ENCODE results near the gene TPGS1. TPM values are rescaled to one million over a fixed set of nuclear protein-coding genes. Genes with fewer than 3 reads are reported as not detected.

The TPGS1 gene
- total RNA-seq, 4 donors from 2014 or later, result 50.8 to 147 (median 99.6) TPM

GRCh38 chr19:522726-523125 is 15.4 kb downstream of the TPGS1 start:
- no peaks in the 10 kb centered on the region for H3K4me1 ChIP-seq
- no peaks in the 10 kb centered on the region for H3K9me3 ChIP-seq
- no peaks in the 10 kb centered on the region for H3K27me3 ChIP-seq
- no peak overlapping the region for H3K4me3 ChIP-seq (replicated peaks in 1 of 3)
- no peak for DNase-seq
- H3K27ac ChIP-seq, result no peak overlapping the region
- TF ChIP-seq POLR2A (IDR thresholded peaks at IDR 0.05), result no peak
- TF ChIP-seq, protein P1, sequence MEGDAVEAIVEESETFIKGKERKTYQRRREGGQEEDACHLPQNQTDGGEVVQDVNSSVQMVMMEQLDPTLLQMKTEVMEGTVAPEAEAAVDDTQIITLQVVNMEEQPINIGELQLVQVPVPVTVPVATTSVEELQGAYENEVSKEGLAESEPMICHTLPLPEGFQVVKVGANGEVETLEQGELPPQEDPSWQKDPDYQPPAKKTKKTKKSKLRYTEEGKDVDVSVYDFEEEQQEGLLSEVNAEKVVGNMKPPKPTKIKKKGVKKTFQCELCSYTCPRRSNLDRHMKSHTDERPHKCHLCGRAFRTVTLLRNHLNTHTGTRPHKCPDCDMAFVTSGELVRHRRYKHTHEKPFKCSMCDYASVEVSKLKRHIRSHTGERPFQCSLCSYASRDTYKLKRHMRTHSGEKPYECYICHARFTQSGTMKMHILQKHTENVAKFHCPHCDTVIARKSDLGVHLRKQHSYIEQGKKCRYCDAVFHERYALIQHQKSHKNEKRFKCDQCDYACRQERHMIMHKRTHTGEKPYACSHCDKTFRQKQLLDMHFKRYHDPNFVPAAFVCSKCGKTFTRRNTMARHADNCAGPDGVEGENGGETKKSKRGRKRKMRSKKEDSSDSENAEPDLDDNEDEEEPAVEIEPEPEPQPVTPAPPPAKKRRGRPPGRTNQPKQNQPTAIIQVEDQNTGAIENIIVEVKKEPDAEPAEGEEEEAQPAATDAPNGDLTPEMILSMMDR (IDR thresholded peaks at IDR 0.05), result no peak
- H3K36me3 ChIP-seq, result no peaks in the 10 kb centered on the region
- 95 to 97% methylated on average over 12 of the region's 12 CpGs for WGBS, 2 donors
- intact Hi-C loops (cut with DNase I), result no loop called here

GRCh38 chr19:524062-524674 is 16.9 kb downstream of the TPGS1 start:
- 62 to 77% methylated on average over 22 to 23 of the region's 29 CpGs for WGBS, 2 donors
- Histone ChIP-seq H3K27ac (no peak overlapping the region), H3K9me3 (no peaks in the 10 kb centered on the region), H3K36me3 (no peaks in the 10 kb centered on the region), H3K4me3 (replicated peaks in 1 of 3) (no peak overlapping the region), H3K4me1 (no peaks in the 10 kb centered on the region), H3K27me3 (no peaks in the 10 kb centered on the region)
- TF ChIP-seq POLR2A (IDR thresholded peaks at IDR 0.05), result no peak
- TF ChIP-seq, protein P1 (IDR thresholded peaks at IDR 0.05), result no peak
- intact Hi-C loops (cut with DNase I), result no loop called here
- DNase-seq, result no peak

GRCh38 chr19:525029-525428 is 17.7 kb downstream of the TPGS1 start:
- no peak for TF ChIP-seq POLR2A (IDR thresholded peaks at IDR 0.05)
- TF ChIP-seq, protein P1 (IDR thresholded peaks at IDR 0.05), result no peak
- Histone ChIP-seq H3K4me3 (replicated peaks in 1 of 3) (no peak overlapping the region), H3K27ac (no peak overlapping the region), H3K27me3 (no peaks in the 10 kb centered on the region), H3K36me3 (no peaks in the 10 kb centered on the region), H3K9me3 (no peaks in the 10 kb centered on the region), H3K4me1 (no peaks in the 10 kb centered on the region)
- intact Hi-C loops (cut with DNase I), result no loop called here
- no peak for DNase-seq
- 70 to 77% methylated on average over 5 to 10 of the region's 18 CpGs for WGBS, 2 donors

- no peaks in the 10 kb centered on the region for H3K36me3 ChIP-seq
- no peak overlapping the region for H3K4me3 ChIP-seq (replicated peaks in 1 of 3)
- TF ChIP-seq, protein P1 (IDR thresholded peaks at IDR 0.05), result no peak
- TF ChIP-seq POLR2A (IDR thresholded peaks at IDR 0.05), result no peak
- H3K4me1 ChIP-seq, result peaks cover 3 to 6% of the 10 kb centered on the region in 2 donors
- H3K27ac ChIP-seq, result no peak overlapping the region
- no peaks in the 10 kb centered on the region for H3K27me3 ChIP-seq
- H3K9me3 ChIP-seq, result no peaks in the 10 kb centered on the region
- DNase-seq, result no peak
- intact Hi-C loops (cut with DNase I), result no loop called here
- 46 to 51% methylated on average over 13 of the region's 13 CpGs for WGBS, 2 donors
Observed at GRCh38 chr19:525857-526419, 18.6 kb downstream of the TPGS1 start.
